GM21825 (cell line): ENCODE data around the gene ATXN7L1.
"Not testable (repeated sequence)": the region's sequence is repeated elsewhere in the genome, so short reads cannot be mapped to it uniquely, and the experiment has no call there.

Experiments used
- ATAC-seq: cut with Tn5 transposase; IDR thresholded peaks from one replicate; pipeline ENCODE4 v1.9.1; 2021; ENCODE audit warnings: mild to moderate bottlenecking, moderate library complexity; ENCODE audit not compliant: unreplicated experiment

Gene ATXN7L1

GRCh38 chr7:105805447-105806019, 70.9 kb downstream of the ATXN7L1 start:
- no peak for ATAC-seq

GRCh38 chr7:105803429-105803736, 73.0 kb downstream of the ATXN7L1 start:
- ATAC-seq, result no peak

GRCh38 chr7:105802604-105803428, 73.6 kb downstream of the ATXN7L1 start:
- ATAC-seq, result no peak

GRCh38 chr7:105800849-105801534, 75.4 kb downstream of the ATXN7L1 start:
- no peak for ATAC-seq

GRCh38 chr7:105800442-105800841, 76.0 kb downstream of the ATXN7L1 start:
- no peak for ATAC-seq

- ATAC-seq, result no peak
Observed at GRCh38 chr7:105799677-105800076, 76.7 kb downstream of the ATXN7L1 start.

GRCh38 chr7:105799006-105799405, 77.4 kb downstream of the ATXN7L1 start:
- ATAC-seq, result no peak

GRCh38 chr7:105797652-105798051, 78.7 kb downstream of the ATXN7L1 start:
- ATAC-seq, result no peak

- no peak for ATAC-seq
Observed at GRCh38 chr7:105796365-105796764, 80.0 kb downstream of the ATXN7L1 start.

GRCh38 chr7:105794741-105795729, 81.4 kb downstream of the ATXN7L1 start:
- no peak for ATAC-seq

GRCh38 chr7:105792488-105793370, 83.7 kb downstream of the ATXN7L1 start:
- no peak for ATAC-seq

GRCh38 chr7:105791926-105792325, 84.5 kb downstream of the ATXN7L1 start:
- no peak for ATAC-seq

- ATAC-seq, result no peak
Observed at GRCh38 chr7:105790996-105791395, 85.4 kb downstream of the ATXN7L1 start.

- ATAC-seq, result not testable (repeated sequence)
Observed at GRCh38 chr7:105790452-105790851, 85.9 kb downstream of the ATXN7L1 start.

- ATAC-seq, result no peak
Observed at GRCh38 chr7:105788816-105789349, 87.5 kb downstream of the ATXN7L1 start.

- ATAC-seq, result no peak
Observed at GRCh38 chr7:105788356-105788755, 88.0 kb downstream of the ATXN7L1 start.

- no peak for ATAC-seq
Observed at GRCh38 chr7:105787793-105788192, 88.6 kb downstream of the ATXN7L1 start.

GRCh38 chr7:105786520-105787470, 89.6 kb downstream of the ATXN7L1 start:
- no peak for ATAC-seq
